Subcutaneous adipose tissue (tissue), 4 donors: Measurements from ENCODE around the gene CLCN7. TPM values are rescaled to one million over a fixed set of nuclear protein-coding genes. Genes with fewer than 3 reads are reported as not detected.

Source experiments
- CTCF ChIP-seq: fragments of 450-650 bp; IDR thresholded peaks from one replicate; pipeline ENCODE4 v1.5.1; 2016; ENCODE audit warnings: low read depth, mild to moderate bottlenecking, control low read depth, antibody characterized with exemption, moderate library complexity
- total RNA-seq, 4 donors: library from RNA; depleted of rRNA; stranded (reverse); fragments of >200 nt; gene quantifications; one replicate each; pipeline ENCODE4 v1.1.0, GENCODE V29; 2016

CLCN7 gene
- total RNA-seq, 4 donors from 2014 or later = 44.9 to 73.3 (median 56.6) TPM

- no peak for TF ChIP-seq CTCF
Observed at GRCh38 chr16:1491327-1491726, 16.5 kb upstream of the CLCN7 start.

GRCh38 chr16:1489077-1489476 lies 14.2 kb upstream of the CLCN7 start:
- TF ChIP-seq CTCF = no peak

- TF ChIP-seq CTCF = no peak
Observed at GRCh38 chr16:1488619-1489018, 13.8 kb upstream of the CLCN7 start, which contains the start of gene PTX4. Gene PTX4 (minus strand): TSS chr16:1488944. CDS start chr16:1488909, 35 bp downstream.

GRCh38 chr16:1488054-1488601 lies 13.3 kb upstream of the CLCN7 start:
- no peak for TF ChIP-seq CTCF

GRCh38 chr16:1487395-1488053 lies 12.7 kb upstream of the CLCN7 start:
- TF ChIP-seq CTCF = no peak

- TF ChIP-seq CTCF = no peak
Observed at GRCh38 chr16:1486551-1487390, 11.9 kb upstream of the CLCN7 start.
